Upper lobe of left lung (tissue), 4 donors: ENCODE measurements around the gene POLR3G.

Experiments
- POLR2A ChIP-seq, 4 donors: fragments of 450-650 bp; IDR thresholded peaks; one replicate each; pipeline ENCODE4 v1.5.1; 2016 to 2017; ENCODE audit warnings: antibody characterized with exemption in 4 of 4, mild to moderate bottlenecking in 2 of 4
- TF ChIP-seq, protein P1 (sequence below), 6 experiments: fragments of 450-650 bp in 4 of 6; fragments of 200-600 bp in 2 of 6; sonication (generic) in 2 of 6; IDR thresholded peaks; one replicate each; pipeline ENCODE4 v1.5.1; 2016 to 2019; ENCODE audit warnings: antibody characterized with exemption in 6 of 6

DNA sequence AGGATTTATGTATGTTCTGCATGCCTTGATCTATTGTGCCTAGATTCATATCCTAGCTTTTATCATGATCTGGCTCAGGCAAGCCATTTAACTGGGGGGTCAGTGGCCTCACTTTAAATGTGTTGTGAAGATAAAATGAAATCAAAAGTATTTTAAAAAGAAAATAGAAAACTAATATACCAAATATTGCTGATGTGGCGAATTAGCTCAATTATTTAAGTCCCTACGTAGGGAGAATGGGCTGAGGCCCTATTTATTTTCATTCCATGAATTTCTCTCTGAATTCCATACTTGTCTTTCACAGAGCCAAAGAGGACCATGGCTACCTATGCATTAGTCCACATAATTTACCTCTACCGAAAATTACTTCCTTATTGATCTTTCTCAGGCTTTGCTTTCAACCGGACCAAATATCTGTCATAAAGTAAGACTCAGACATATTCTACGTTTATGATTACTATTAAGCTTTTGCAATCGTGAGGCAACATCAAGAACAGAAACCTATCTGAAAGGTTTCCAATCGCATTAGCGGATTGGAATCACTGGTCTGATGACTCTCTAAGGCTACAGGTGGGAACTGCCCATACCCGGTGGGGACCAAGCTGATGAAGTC lies 1.8 kb upstream of the POLR3G start:
- no peak for TF ChIP-seq POLR2A (IDR thresholded peaks at IDR 0.05)
- TF ChIP-seq, protein P1, sequence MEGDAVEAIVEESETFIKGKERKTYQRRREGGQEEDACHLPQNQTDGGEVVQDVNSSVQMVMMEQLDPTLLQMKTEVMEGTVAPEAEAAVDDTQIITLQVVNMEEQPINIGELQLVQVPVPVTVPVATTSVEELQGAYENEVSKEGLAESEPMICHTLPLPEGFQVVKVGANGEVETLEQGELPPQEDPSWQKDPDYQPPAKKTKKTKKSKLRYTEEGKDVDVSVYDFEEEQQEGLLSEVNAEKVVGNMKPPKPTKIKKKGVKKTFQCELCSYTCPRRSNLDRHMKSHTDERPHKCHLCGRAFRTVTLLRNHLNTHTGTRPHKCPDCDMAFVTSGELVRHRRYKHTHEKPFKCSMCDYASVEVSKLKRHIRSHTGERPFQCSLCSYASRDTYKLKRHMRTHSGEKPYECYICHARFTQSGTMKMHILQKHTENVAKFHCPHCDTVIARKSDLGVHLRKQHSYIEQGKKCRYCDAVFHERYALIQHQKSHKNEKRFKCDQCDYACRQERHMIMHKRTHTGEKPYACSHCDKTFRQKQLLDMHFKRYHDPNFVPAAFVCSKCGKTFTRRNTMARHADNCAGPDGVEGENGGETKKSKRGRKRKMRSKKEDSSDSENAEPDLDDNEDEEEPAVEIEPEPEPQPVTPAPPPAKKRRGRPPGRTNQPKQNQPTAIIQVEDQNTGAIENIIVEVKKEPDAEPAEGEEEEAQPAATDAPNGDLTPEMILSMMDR (IDR thresholded peaks at IDR 0.05): no peak
